ENCODE results near the gene ADAMTS1.

ADAMTS1 gene

DNA sequence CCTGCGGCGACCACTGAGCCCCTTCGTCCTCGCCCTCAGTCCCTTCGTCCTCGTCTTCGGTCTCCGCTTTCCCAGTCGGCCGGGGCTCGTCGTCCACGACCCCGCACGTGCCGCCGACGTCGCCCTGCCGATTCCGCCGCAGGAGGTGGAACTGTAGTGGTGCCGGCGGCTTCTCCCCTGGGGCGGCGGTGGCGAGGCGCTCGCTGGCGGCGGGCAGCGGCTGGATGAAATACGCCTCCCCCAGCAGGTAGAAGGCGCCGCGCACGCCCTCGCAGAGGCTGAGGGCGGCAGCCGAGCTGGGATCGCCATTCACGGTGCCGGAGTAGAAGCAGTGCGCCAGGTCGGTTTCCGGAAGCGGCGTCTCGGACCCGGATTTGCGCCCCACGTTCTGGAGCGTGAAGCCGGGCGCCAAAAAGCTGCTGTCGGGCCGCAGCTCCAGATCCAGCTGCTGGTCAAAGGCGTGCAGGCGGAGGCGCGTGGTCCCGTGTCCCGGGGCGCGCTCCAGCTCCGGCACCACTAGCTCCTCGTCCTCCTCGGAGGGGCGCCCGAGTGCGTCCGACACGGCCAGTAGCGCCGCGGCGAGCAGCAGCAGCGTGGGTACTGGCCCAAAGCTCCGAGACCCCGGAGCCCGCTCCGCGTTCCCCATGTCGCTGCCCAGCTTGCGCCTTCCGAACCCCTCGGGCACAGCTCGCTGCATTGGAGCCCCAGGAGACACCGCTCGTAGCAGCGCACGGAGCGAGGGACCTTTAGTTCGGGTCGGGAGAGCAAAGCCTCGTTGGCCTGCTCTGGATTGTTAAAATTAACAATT, 747 bp downstream of the ADAMTS1 start:
- no peak for DNase-seq

GRCh38 chr21:26843933-26844257, 1.3 kb downstream of the ADAMTS1 start:
- DNase-seq, result no peak

GRCh38 chr21:26842974-26843932, 2.0 kb downstream of the ADAMTS1 start:
- no peak for DNase-seq

GRCh38 chr21:26842300-26842699, 2.9 kb downstream of the ADAMTS1 start:
- no peak for DNase-seq

- no peak for DNase-seq
Measured at GRCh38 chr21:26840912-26841311, 4.3 kb downstream of the ADAMTS1 start.

DNA sequence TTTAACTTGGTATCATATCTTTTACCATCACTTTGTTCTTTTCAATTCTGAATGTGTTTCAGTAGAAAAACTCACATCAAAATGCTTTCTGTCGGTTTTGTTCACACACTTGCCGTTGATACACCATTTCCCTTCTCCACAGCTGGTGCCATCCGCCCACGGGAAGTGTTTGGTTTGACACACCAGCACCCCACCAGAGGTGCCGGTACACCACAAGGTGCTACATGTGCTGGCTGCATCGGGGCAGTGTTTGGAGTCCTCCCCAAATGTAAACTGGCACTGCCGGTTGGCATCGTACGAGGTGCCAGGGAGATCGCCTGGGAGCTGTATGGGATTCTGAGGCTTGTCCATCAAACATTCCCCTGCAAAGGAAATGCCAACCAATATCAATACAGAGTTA, 5.0 kb downstream of the ADAMTS1 start:
- DNase-seq, result no peak

- no peak for DNase-seq
Measured at GRCh38 chr21:26837539-26837938, 7.7 kb downstream of the ADAMTS1 start.

- DNase-seq, result no peak
Measured at GRCh38 chr21:26836528-26836927, 8.7 kb downstream of the ADAMTS1 start.

- DNase-seq, result no peak
Measured at GRCh38 chr21:26835714-26836265, 9.4 kb downstream of the ADAMTS1 start.

- no peak for DNase-seq
Measured at GRCh38 chr21:26835027-26835713, 10.0 kb downstream of the ADAMTS1 start.

GRCh38 chr21:26834181-26834905, 10.9 kb downstream of the ADAMTS1 start:
- no peak for DNase-seq

DNA sequence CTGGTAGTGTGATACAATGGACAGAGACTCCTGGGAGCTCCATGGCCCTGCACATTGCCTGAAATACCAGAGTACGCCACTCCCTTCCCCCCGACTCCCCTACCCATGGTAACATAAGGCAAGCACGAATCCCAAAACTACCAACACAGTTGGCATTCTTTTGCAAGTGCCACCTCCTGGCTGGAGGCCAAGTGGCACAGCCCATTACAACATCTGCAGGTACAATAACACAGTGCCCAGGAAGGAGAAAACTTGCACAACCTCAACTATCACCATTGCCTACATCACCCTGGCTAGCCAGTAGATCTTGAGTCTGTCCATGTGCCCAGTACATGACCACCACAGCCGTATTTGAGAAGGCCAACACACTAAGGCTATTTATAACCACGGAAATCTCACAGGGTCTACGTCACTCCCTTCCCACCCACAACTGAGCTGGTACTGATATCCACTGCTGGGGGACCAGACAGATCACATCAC, 11.7 kb downstream of the ADAMTS1 start:
- DNase-seq, result no peak

GRCh38 chr21:26833011-26833410, 12.2 kb downstream of the ADAMTS1 start:
- DNase-seq, result no peak

DNA sequence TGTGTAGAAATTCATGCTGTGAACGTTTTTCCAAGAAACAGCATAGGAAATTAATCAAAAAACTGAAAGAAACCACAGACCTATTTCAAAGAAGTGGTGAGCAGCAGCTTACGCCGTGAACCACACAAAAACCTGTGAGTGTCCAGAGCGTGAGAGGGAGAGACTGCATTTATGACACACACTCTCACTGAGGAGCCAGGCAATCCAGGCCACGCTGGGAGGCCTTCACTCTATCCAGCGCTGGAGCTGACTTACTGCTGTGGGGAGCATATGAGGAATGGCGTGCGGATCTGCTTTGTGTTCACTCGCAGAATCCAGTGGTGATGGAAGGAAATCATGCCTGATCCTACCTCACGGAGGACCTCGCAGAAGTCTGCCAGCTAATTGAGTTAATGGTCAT, 12.7 kb downstream of the ADAMTS1 start:
- no peak for DNase-seq

GRCh38 chr21:26826801-26827200, 18.4 kb downstream of the ADAMTS1 start:
- DNase-seq, result no peak

- no peak for DNase-seq
Measured at GRCh38 chr21:26820509-26820908, 24.7 kb downstream of the ADAMTS1 start.

- DNase-seq, result no peak
Measured at GRCh38 chr21:26819740-26820324, 25.4 kb downstream of the ADAMTS1 start.

GRCh38 chr21:26818906-26819305, 26.3 kb downstream of the ADAMTS1 start:
- DNase-seq, result no peak

- DNase-seq, result no peak
Measured at GRCh38 chr21:26815197-26815596, 30.0 kb downstream of the ADAMTS1 start.

DNA sequence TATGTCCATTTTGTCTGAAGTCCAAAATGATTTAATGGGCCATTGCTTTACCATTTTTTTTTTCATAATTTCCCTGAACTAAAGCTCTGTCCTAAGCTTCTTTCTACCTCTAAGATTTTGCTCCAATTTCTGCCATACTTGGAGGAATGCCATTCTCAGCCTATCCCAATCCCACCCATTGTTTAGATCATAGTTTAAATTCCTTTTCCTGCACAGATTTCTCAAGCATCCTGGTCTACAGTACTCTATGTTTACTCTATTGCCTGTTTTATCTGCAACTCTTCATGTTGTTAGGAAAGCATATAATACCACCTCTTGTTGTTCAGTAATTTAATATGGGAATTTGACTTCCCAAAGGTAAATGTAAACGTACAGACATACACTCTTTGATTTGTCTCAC, 30.8 kb downstream of the ADAMTS1 start:
- DNase-seq, result no peak

DNA sequence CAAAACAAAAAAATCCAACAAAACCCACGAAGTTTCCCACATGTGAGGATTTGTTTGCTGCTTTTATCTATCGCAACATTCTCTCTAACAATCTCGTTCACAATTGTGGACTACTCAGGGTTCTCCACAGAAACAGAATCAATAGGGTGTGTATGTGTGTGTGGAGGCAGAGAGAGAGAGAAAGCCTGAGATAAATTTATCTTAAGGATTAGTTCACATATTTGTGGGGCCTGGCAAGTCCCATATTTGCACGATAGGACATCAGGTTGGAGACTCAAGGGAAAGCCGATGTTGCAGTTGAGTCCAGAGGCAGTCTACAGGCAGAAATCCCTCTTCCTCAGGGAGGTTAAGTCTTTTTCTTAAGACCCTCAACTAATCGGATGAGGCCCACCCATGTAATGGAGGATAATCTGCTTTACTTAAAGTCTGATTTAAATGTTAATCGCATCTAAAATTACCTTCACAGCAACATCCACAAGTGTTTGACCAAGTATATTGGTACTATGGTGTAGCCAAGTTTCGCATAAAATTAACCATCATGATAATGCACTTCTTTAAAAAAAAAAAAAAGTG, 31.7 kb downstream of the ADAMTS1 start:
- DNase-seq, result no peak

Data from CD4-positive, alpha-beta T cell treated with Interleukin-6 for 4 hours (primary cell).